ENCODE measurements around the gene PRCP.

Gene PRCP

GRCh38 chr11:82787981-82788380 is 112.2 kb downstream of the PRCP start:
- no peak for TF ChIP-seq POLR2AphosphoS5 (IDR thresholded peaks at IDR 0.05; ENCODE audit: low read depth, low read length)
- no peak for TF ChIP-seq TAF1 (IDR thresholded peaks at IDR 0.05; ENCODE audit: borderline replicate concordance, low read depth, low read length)
- TF ChIP-seq POLR2A (IDR thresholded peaks at IDR 0.05; ENCODE audit: low read depth, low read length): no peak
- no peak for DNase-seq (ENCODE audit: insufficient read length)
- FAIRE-seq: no peak

DNA sequence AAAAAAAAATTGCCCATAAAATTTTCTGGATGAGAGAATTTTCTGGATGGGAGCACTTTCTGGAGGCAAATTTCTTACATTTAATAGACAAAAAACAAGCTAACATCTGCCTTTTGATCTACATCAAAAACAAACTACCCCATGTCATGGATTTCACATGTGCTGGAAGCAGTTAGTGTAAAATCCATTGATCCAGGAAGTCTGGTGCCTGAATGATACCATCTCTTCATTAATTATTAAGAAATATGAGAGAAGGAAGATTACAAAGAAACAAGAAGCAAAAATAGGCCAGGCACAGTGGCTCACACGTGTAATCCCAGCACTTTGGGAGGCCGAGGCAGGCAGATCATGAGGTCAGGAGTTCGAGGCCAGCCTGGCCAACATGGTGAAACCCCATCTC is 113.4 kb downstream of the PRCP start:
- TF ChIP-seq POLR2AphosphoS5 (IDR thresholded peaks at IDR 0.05; ENCODE audit: low read depth, low read length) (no peak), POLR2A (IDR thresholded peaks at IDR 0.05; ENCODE audit: low read depth, low read length) (no peak), TAF1 (IDR thresholded peaks at IDR 0.05; ENCODE audit: borderline replicate concordance, low read depth, low read length) (no peak)
- FAIRE-seq (no peak), DNase-seq (ENCODE audit: insufficient read length) (no peak)

- no peak for TF ChIP-seq POLR2A (IDR thresholded peaks at IDR 0.05; ENCODE audit: low read depth, low read length)
- no peak for TF ChIP-seq TAF1 (IDR thresholded peaks at IDR 0.05; ENCODE audit: borderline replicate concordance, low read depth, low read length)
- no peak for TF ChIP-seq POLR2AphosphoS5 (IDR thresholded peaks at IDR 0.05; ENCODE audit: low read depth, low read length)
- DNase-seq (ENCODE audit: insufficient read length) (no peak), FAIRE-seq (no peak)
Measured at GRCh38 chr11:82786001-82786400, 114.2 kb downstream of the PRCP start.

DNA sequence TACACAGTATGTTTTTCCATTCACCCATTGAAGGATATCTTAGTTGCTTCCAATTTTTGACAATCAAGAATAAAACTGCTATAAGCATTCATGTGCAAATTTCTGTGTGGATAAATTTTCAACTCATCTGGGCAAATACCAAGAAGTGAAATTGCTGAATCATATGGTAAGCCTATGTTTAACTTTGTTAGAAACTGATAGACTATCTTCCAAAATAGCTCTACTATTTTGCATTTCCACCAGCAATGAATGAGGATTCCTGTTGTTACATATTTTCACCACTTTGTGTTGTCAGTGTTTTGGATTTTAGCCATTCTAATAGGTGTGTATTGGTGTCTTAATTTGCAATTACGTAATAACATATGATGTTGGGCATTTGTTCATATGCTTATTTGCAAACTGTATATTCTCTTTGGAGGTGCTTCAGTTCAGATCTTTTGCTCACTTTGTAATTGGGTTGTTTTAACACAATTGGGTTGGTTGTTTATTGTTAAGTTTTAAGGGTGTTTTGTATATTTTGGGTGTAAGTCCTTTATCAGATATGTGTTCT is 117.3 kb downstream of the PRCP start:
- TF ChIP-seq TAF1 (IDR thresholded peaks at IDR 0.05; ENCODE audit: borderline replicate concordance, low read depth, low read length): no peak
- no peak for TF ChIP-seq POLR2AphosphoS5 (IDR thresholded peaks at IDR 0.05; ENCODE audit: low read depth, low read length)
- TF ChIP-seq POLR2A (IDR thresholded peaks at IDR 0.05; ENCODE audit: low read depth, low read length): no peak
- no peak for FAIRE-seq
- no peak for DNase-seq (ENCODE audit: insufficient read length)

DNA sequence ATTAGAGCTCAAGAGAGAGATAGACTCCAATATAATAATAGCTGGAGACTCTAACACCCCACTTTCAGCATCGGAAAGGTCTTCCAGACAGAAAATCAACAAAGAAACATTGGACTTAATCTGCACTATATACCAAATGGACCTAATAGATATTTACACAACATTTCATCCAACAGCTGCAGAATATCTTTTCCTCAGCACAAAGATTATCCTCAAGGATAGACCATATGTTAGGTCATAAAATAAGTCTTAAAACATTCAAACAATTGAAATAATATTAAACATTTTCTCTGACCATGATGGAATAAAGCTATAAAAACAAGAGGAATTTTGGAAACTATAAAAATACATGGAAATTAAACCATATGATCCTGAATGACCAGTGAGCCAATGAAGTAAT is 121.5 kb downstream of the PRCP start:
- FAIRE-seq (no peak), DNase-seq (ENCODE audit: insufficient read length) (no peak)
- no peak for TF ChIP-seq TAF1 (IDR thresholded peaks at IDR 0.05; ENCODE audit: borderline replicate concordance, low read depth, low read length)
- TF ChIP-seq POLR2AphosphoS5 (IDR thresholded peaks at IDR 0.05; ENCODE audit: low read depth, low read length): no peak
- TF ChIP-seq POLR2A (IDR thresholded peaks at IDR 0.05; ENCODE audit: low read depth, low read length): no peak

GRCh38 chr11:82776377-82776776 is 123.9 kb downstream of the PRCP start:
- TF ChIP-seq POLR2A (IDR thresholded peaks at IDR 0.05; ENCODE audit: low read depth, low read length) (no peak), POLR2AphosphoS5 (IDR thresholded peaks at IDR 0.05; ENCODE audit: low read depth, low read length) (no peak), TAF1 (IDR thresholded peaks at IDR 0.05; ENCODE audit: borderline replicate concordance, low read depth, low read length) (no peak)
- FAIRE-seq: no peak
- no peak for DNase-seq (ENCODE audit: insufficient read length)

GRCh38 chr11:82775736-82776346 is 124.4 kb downstream of the PRCP start:
- TF ChIP-seq TAF1 (IDR thresholded peaks at IDR 0.05; ENCODE audit: borderline replicate concordance, low read depth, low read length): no peak
- no peak for TF ChIP-seq POLR2A (IDR thresholded peaks at IDR 0.05; ENCODE audit: low read depth, low read length)
- no peak for TF ChIP-seq POLR2AphosphoS5 (IDR thresholded peaks at IDR 0.05; ENCODE audit: low read depth, low read length)
- peak; percentile 92 for FAIRE-seq
- DNase-seq (ENCODE audit: insufficient read length): peak; percentile 21

DNA sequence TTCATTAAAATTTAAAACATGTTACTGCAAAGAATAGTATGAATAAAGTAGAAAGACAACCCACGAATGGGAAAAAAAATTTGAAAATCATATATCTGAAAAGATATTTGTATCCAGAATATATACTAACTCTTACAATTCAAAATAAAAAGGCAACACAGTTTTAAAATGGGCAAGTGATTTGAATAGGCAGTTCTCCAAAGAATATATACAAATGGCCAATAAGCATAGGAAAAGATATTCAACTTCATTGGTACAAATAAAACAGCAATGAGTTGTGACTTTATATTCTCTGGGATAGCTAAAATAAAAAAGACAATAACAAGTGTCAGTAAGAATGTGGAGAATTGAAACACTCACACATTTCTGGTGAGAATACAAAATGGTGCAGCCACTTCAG is 125.0 kb downstream of the PRCP start:
- DNase-seq (ENCODE audit: insufficient read length) (no peak), FAIRE-seq (no peak)
- no peak for TF ChIP-seq TAF1 (IDR thresholded peaks at IDR 0.05; ENCODE audit: borderline replicate concordance, low read depth, low read length)
- no peak for TF ChIP-seq POLR2AphosphoS5 (IDR thresholded peaks at IDR 0.05; ENCODE audit: low read depth, low read length)
- TF ChIP-seq POLR2A (IDR thresholded peaks at IDR 0.05; ENCODE audit: low read depth, low read length): no peak
